Measurements from ENCODE around the gene CTTN. TPM values are rescaled to one million over a fixed set of nuclear protein-coding genes. Genes with fewer than 3 reads are reported as not detected.

Gene CTTN
- total RNA-seq, 1 donor from 2014 or later: 211 TPM

- H3K36me3 Mint-ChIP-seq: peaks cover 24% of the 10 kb centered on the region
- H3K9me3 Mint-ChIP-seq: no peaks in the 10 kb centered on the region
- TF ChIP-seq CTCF (conservative IDR thresholded peaks at IDR 0.05): no peak
- H3K4me3 Mint-ChIP-seq: no peak overlapping the region
- H3K4me1 Mint-ChIP-seq (ENCODE audit: unreplicated experiment): no peaks in the 10 kb centered on the region
- DNase-seq (ENCODE audit: extremely low spot score, unreplicated experiment): no peak
- no peak overlapping the region for H3K27ac Mint-ChIP-seq
- H3K27me3 Mint-ChIP-seq: no peaks in the 10 kb centered on the region
These were observed 12.2 kb downstream of the CTTN start for GRCh38 chr11:70410276-70411205.

GRCh38 chr11:70411713-70412452 is 13.6 kb downstream of the CTTN start:
- H3K9me3 Mint-ChIP-seq: no peaks in the 10 kb centered on the region
- no peaks in the 10 kb centered on the region for H3K27me3 Mint-ChIP-seq
- peaks cover 28% of the 10 kb centered on the region for H3K36me3 Mint-ChIP-seq
- DNase-seq (ENCODE audit: extremely low spot score, unreplicated experiment): no peak
- no peaks in the 10 kb centered on the region for H3K4me1 Mint-ChIP-seq (ENCODE audit: unreplicated experiment)
- TF ChIP-seq CTCF (conservative IDR thresholded peaks at IDR 0.05): no peak
- H3K27ac Mint-ChIP-seq: no peak overlapping the region
- H3K4me3 Mint-ChIP-seq: no peak overlapping the region

- H3K36me3 Mint-ChIP-seq: peaks cover 28% of the 10 kb centered on the region
These were observed 14.8 kb downstream of the CTTN start for GRCh38 chr11:70413151-70413550.

GRCh38 chr11:70414341-70415100 is 16.2 kb downstream of the CTTN start:
- Mint-ChIP-seq H3K36me3 (peaks cover 21% of the 10 kb centered on the region), H3K4me3 (no peak overlapping the region), H3K27me3 (no peaks in the 10 kb centered on the region), H3K27ac (peak overlapping the region; percentile 71), H3K9me3 (no peaks in the 10 kb centered on the region), H3K4me1 (ENCODE audit: unreplicated experiment) (no peaks in the 10 kb centered on the region)
- DNase-seq (ENCODE audit: extremely low spot score, unreplicated experiment): no peak
- TF ChIP-seq CTCF (conservative IDR thresholded peaks at IDR 0.05): no peak

More at GRCh38 chr11:70413151-70413550, 14.8 kb downstream of the CTTN start:
- no peaks in the 10 kb centered on the region for H3K27me3 Mint-ChIP-seq
- no peak for TF ChIP-seq CTCF (conservative IDR thresholded peaks at IDR 0.05)
- H3K9me3 Mint-ChIP-seq: no peaks in the 10 kb centered on the region
- H3K27ac Mint-ChIP-seq: no peak overlapping the region
- no peaks in the 10 kb centered on the region for H3K4me1 Mint-ChIP-seq (ENCODE audit: unreplicated experiment)
- H3K4me3 Mint-ChIP-seq: no peak overlapping the region
- DNase-seq (ENCODE audit: extremely low spot score, unreplicated experiment): no peak

GRCh38 chr11:70415191-70415590 is 16.9 kb downstream of the CTTN start:
- Mint-ChIP-seq H3K4me3 (no peak overlapping the region), H3K9me3 (no peaks in the 10 kb centered on the region), H3K27ac (peak overlapping the region; percentile 71), H3K36me3 (peaks cover 24% of the 10 kb centered on the region), H3K27me3 (no peaks in the 10 kb centered on the region), H3K4me1 (ENCODE audit: unreplicated experiment) (no peaks in the 10 kb centered on the region)
- TF ChIP-seq CTCF (conservative IDR thresholded peaks at IDR 0.05): peak; percentile 41
- DNase-seq (ENCODE audit: extremely low spot score, unreplicated experiment): no peak

Measured in type B pancreatic cell (in vitro differentiated cells).